PFSK-1 (cell line): ENCODE results near the gene KRABD2.

Source experiments
- FOXP2 ChIP-seq: optimal IDR thresholded peaks from 2 replicates; pipeline ENCODE3; 2011; ENCODE audit warnings: borderline replicate concordance, control low read depth, inconsistent platforms; ENCODE audit not compliant: insufficient read depth; ENCODE audit errors: extremely low read length, extremely low read depth
- POLR2AphosphoS5 ChIP-seq: IDR thresholded peaks from 2 replicates; pipeline ENCODE4 v1.6.1; 2012; ENCODE audit warnings: low read depth, mild to moderate bottlenecking, control low read depth, low read length, moderate library complexity
- REST ChIP-seq, 2 experiments: IDR thresholded peaks; 2 replicates each; pipeline versions ENCODE4 v1.6.1 to v1.8.0; 2011 to 2012; ENCODE audit warnings: low read depth in 2 of 2, low read length in 2 of 2, control low read depth in 1 of 2, inconsistent platforms in 1 of 2, mild to moderate bottlenecking in 1 of 2, moderate library complexity in 1 of 2; ENCODE audit not compliant: insufficient read depth in 1 of 2
- SIN3A ChIP-seq: IDR thresholded peaks from 2 replicates; pipeline ENCODE4 v1.6.1; 2012; ENCODE audit warnings: mild to moderate bottlenecking, low read length, moderate library complexity, borderline replicate concordance; ENCODE audit not compliant: insufficient read depth
- TAF1 ChIP-seq: IDR thresholded peaks from 2 replicates; pipeline ENCODE4 v1.6.1; 2012; ENCODE audit warnings: low read length, control low read depth, borderline replicate concordance; ENCODE audit not compliant: insufficient read depth

Gene KRABD2

GRCh38 chr17:8393470-8394231 is 17.1 kb upstream of the KRABD2 start:
- TF ChIP-seq FOXP2, result no peak
- TF ChIP-seq TAF1, result no peak
- TF ChIP-seq SIN3A, result no peak
- TF ChIP-seq POLR2AphosphoS5, result no peak

- TF ChIP-seq POLR2AphosphoS5 (no peak), FOXP2 (no peak), REST (IDR thresholded peaks at IDR 0.05; ENCODE audit: insufficient read depth in 1 of 2, low read depth in 2 of 2, low read length in 2 of 2) (no peak), SIN3A (no peak), TAF1 (no peak)
Observed at GRCh38 chr17:8392674-8393469, 16.4 kb upstream of the KRABD2 start.

- TF ChIP-seq REST (IDR thresholded peaks at IDR 0.05; ENCODE audit: insufficient read depth in 1 of 2, low read depth in 2 of 2, low read length in 2 of 2) (no peak), FOXP2 (no peak), SIN3A (no peak), POLR2AphosphoS5 (no peak), TAF1 (no peak)
Observed at GRCh38 chr17:8392274-8392673, 15.8 kb upstream of the KRABD2 start.

GRCh38 chr17:8391711-8392110 is 15.2 kb upstream of the KRABD2 start:
- TF ChIP-seq FOXP2, result no peak
- no peak for TF ChIP-seq REST (IDR thresholded peaks at IDR 0.05; ENCODE audit: insufficient read depth in 1 of 2, low read depth in 2 of 2, low read length in 2 of 2)
- no peak for TF ChIP-seq POLR2AphosphoS5
- no peak for TF ChIP-seq SIN3A
- no peak for TF ChIP-seq TAF1

GRCh38 chr17:8387914-8388651 is 11.6 kb upstream of the KRABD2 start:
- TF ChIP-seq FOXP2, result no peak
- no peak for TF ChIP-seq REST (IDR thresholded peaks at IDR 0.05; ENCODE audit: insufficient read depth in 1 of 2, low read depth in 2 of 2, low read length in 2 of 2)
- no peak for TF ChIP-seq POLR2AphosphoS5
- no peak for TF ChIP-seq SIN3A
- TF ChIP-seq TAF1, result no peak
